GM18907 (cell line): ENCODE results near the gene HSFX3.
"Not testable (repeated sequence)": the region's sequence is repeated elsewhere in the genome, so short reads cannot be mapped to it uniquely, and the experiment has no call there.

Experiments used
- ATAC-seq: cut with Tn5 transposase; IDR thresholded peaks from one replicate; pipeline ENCODE4 v1.9.1; 2021; ENCODE audit warnings: mild to moderate bottlenecking, moderate library complexity; ENCODE audit not compliant: unreplicated experiment

HSFX3 gene

DNA sequence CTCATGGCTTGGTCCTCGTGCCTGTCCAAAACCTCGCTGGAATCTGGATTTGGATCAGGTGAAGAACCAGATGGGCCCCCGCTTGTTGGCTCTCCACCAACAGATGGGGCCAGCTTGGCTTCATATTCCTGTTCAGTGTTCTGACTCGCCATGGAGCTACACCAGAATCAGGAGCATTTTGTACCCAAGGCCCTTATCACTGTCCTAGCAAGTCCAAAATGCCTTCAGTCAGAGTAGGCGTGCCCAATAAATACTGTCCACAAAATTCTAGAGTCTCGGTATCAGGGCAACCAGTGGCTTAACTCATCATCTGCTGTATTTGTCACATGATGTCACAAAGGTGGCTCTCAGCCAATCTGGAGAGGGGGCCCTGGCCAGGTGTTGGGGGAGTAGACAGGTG lies at the start of gene HSFX3:
Gene HSFX3, minus strand, starts transcription at position 224 of the 400 bp plus-strand sequence. Its CDS starts 72 bp downstream, at position 152.
- ATAC-seq = not testable (repeated sequence)

GRCh38 chrX:149598603-149599002 lies 48.9 kb upstream of the HSFX3 start:
- ATAC-seq = not testable (repeated sequence)

DNA sequence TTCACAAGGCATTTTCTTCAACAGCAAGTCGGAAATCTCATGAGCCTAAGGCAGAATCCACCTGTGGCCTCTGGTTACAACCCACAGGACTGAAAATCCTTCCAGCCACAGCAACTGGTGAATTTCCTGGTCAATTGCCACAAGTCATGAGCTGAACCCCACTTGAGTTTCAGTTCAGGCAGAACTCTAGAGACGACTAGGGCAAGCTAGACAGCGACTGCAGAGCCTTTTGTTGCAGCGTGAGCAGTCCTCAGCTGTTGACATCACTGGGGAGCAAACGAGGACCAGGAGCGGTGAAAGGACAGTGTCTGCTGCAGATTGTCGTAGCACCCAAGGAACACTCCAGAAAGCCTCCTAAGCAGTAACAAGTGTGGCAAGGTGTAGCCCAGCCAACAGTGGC lies 46.2 kb upstream of the HSFX3 start:
- ATAC-seq = not testable (repeated sequence)

- ATAC-seq = not testable (repeated sequence)
Observed at GRCh38 chrX:149595214-149595613, 45.5 kb upstream of the HSFX3 start, which contains the start of gene HSFX2. HSFX2 (minus strand) TSS chrX:149595314; CDS start chrX:149594700, 614 bp downstream.

- not testable (repeated sequence) for ATAC-seq
Observed at GRCh38 chrX:149590993-149591392, 41.3 kb upstream of the HSFX3 start.

- ATAC-seq = not testable (repeated sequence)
Observed at GRCh38 chrX:149587359-149587758, 37.6 kb upstream of the HSFX3 start, which contains the start of gene MAGEA9B. MAGEA9B (minus strand) TSS chrX:149587459; CDS start chrX:149583179, 4,280 bp downstream.

GRCh38 chrX:149585631-149586030 lies 35.9 kb upstream of the HSFX3 start:
- ATAC-seq = not testable (repeated sequence)

DNA sequence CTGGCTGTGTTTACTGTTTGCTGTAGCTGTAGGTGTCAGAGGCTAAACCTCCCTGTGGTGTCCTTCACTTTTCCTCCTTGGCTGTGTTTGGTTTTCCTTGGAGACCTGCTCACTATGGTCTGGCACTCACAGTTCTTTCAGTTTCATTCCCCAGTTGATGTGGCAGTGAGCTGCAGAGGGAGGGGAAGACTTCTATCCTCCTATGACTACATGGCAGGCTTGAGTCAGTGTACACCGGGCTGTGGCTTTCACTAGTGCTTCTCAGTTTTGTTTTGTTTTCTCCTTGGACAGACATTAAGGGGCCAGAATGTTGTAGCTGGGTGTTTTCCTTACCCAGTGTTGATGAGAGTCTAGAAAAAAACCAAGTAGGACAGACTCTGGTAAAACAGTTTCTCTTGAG lies 23.7 kb upstream of the HSFX3 start:
- ATAC-seq = peak; percentile 100

- ATAC-seq = no peak
Observed at GRCh38 chrX:149572743-149573142, 23.0 kb upstream of the HSFX3 start.

- no peak for ATAC-seq
Observed at GRCh38 chrX:149571770-149572169, 22.0 kb upstream of the HSFX3 start.

GRCh38 chrX:149570668-149571067 lies 20.9 kb upstream of the HSFX3 start:
- ATAC-seq = no peak

DNA sequence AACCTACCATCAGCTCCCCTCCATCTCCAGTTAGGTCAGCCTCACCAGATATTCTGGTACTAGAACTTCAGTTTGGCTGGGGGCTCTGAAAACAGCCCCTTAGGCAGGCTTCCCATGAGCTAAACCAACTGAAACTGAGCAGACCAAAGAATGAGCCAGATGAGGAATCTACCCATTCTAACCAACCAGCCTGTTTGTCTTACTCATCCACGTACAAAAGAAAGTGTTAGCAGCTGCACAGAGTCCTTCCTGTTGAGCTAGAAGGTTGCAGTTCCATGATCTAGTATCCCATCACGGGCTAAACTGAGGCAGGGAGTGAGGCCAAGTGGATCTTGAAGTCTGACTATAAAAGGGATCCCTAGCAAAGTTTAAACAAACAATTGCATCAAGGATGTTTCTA lies 20.0 kb upstream of the HSFX3 start:
- ATAC-seq = no peak

- no peak for ATAC-seq
Observed at GRCh38 chrX:149568701-149569296, 19.1 kb upstream of the HSFX3 start.

- no peak for ATAC-seq
Observed at GRCh38 chrX:149567621-149568417, 18.1 kb upstream of the HSFX3 start.

DNA sequence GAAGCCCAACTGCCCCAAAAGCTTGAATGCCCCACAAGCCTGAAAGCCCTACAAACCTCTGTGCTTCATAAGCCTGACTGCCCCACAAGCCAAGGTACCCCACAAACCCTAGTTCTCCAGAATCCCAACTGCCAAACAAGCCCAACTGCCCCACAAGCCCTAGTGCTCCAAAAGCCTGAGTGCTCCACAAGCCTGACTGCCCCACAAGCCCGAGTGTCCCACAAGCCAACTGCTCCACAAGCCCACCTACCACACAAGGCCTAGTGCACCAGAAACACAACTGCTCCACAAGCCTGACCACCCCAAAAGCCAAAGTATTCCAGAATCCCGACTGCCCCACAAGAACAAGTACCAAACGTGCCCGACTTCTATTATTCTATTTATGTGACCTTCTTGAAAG lies 13.6 kb upstream of the HSFX3 start:
- ATAC-seq = no peak

DNA sequence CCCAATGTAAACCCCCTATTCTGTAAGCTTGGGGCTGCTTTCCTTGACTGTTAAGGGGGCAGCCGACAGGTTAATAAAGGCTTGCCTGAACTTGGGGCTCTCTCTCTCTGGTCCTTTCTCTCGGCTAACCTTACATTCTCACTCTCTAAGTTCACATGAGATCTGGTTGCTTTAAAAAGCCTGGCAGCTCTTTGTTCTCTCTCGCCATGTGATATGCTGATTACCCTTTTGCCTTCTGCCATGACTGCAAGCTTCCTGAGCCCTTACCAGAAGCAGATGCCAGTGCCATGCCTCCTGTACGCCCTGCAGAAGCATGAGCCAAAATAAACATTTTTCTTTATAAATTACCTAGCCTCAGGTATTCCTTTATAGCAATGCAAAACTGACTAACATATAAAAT lies 5.5 kb upstream of the HSFX3 start:
- not testable (repeated sequence) for ATAC-seq

- not testable (repeated sequence) for ATAC-seq
Observed at GRCh38 chrX:149551939-149552248, 2.2 kb upstream of the HSFX3 start.

- ATAC-seq = not testable (repeated sequence)
Observed at GRCh38 chrX:149551245-149551938, 1.7 kb upstream of the HSFX3 start.

DNA sequence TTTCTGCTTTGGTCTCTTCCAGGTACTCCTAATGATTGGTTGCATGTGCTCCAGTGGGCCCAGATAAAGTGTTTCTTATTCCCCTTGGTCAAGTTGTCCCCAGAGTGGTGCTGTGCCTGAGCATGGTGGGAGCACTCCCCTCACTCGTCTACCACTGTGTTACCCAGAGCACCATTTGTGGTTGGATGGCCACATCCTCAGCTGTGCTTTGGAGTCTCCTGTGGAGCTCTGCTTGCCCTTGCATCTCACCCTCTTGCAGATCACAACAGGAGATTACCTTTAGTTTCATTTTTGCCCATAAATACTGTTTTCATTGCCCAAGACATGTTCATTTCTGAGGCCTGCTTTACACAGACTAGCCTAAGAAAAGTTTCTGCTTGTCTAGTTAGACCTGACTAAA lies 730 bp upstream of the HSFX3 start:
- not testable (repeated sequence) for ATAC-seq

DNA sequence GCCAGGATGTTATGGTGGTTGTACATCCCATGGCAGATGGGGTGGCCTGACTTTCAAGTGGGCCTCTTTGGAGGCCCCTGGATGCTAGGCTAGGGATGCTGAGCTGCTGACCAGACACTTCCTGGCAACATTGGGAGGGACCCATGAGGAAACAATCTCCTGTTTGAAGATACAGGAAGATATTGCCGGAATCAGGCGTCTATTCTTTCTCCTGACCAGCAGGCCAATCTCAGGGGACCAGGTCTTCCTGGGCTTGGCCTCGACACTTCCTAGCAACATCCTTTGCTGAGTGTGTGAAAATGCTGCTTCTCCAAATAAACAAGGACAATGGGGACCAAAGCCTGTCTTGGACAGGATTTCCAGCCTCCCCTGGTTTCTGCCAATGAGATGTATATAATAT lies 1.9 kb downstream of the HSFX3 start:
- not testable (repeated sequence) for ATAC-seq

- not testable (repeated sequence) for ATAC-seq
Observed at GRCh38 chrX:149546962-149547361, 2.8 kb downstream of the HSFX3 start.
